Progenitor cell of endocrine pancreas (in vitro differentiated cells): ENCODE data around the gene SMNDC1. TPM values are rescaled to one million over a fixed set of nuclear protein-coding genes. Genes with fewer than 3 reads are reported as not detected.

Source experiments
- DNase-seq: peaks from one replicate; pipeline ENCODE4 v3.0.0; 2021; ENCODE audit warnings: low spot score; ENCODE audit not compliant: unreplicated experiment
- H3K27ac Mint-ChIP-seq: 2 replicates; pipeline ENCODE4 v1.8.0; 2021; ENCODE audit warnings: mild to moderate bottlenecking, moderate library complexity, mixed read lengths
- H3K27me3 Mint-ChIP-seq: 2 replicates; pipeline ENCODE4 v1.8.0; 2021; ENCODE audit warnings: mixed read lengths
- H3K36me3 Mint-ChIP-seq: 2 replicates; pipeline ENCODE4 v1.8.0; 2022; ENCODE audit warnings: mixed read lengths; ENCODE audit not compliant: insufficient read depth
- H3K4me1 Mint-ChIP-seq: 2 replicates; pipeline ENCODE4 v1.8.0; 2021; ENCODE audit warnings: low read depth, mixed read lengths
- H3K4me3 Mint-ChIP-seq: 2 replicates; pipeline ENCODE4 v1.8.0; 2021; ENCODE audit warnings: low read depth, mild to moderate bottlenecking, moderate library complexity, mixed read lengths
- H3K9me3 Mint-ChIP-seq: 2 replicates; pipeline ENCODE4 v1.8.0; 2021; ENCODE audit warnings: low read depth, mixed read lengths
- total RNA-seq: library from RNA; stranded (reverse); gene quantifications from 2 replicates; pipeline ENCODE4 v1.2.1, GENCODE V29; 2021
- TF ChIP-seq, protein P1 (sequence below): fragments of 200-600 bp; sonication (generic); IDR thresholded peaks from one replicate; pipeline ENCODE4 v1.5.0; 2021; ENCODE audit warnings: antibody characterized with exemption, mild to moderate bottlenecking; ENCODE audit not compliant: unreplicated experiment

The SMNDC1 gene
- total RNA-seq, 1 donor from 2014 or later: 41.4 TPM

DNA sequence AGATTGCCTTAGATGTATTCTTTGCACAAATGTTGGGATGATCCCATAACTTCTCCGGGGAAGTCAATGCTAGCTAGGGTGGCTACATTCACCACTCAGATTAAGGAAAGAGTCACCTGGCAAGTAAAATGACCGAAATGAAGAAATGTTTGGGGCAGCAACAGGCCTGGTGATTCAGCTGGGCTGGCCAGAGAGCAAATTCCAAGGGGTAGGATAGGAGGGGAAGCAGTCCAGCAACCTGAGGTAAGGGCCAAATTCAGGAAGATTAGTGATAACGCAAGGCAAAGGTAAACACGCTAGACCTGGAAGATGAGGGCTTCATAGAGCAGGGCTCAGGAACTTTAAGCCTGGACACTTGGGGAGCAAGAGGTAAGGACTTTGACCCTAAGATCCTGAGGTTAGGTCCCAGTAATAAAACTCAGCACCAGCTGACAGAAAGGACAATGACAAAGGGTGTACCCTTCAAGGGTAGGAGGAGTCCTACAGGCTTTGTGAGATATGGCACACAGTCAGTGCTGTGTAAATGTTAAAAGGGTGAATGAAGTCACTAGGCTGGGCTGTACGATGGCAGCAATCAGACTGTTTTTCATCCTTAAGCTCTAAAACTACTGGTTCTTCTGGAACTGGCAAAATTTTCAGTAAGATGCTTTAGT, 22.7 kb upstream of the SMNDC1 start:
- H3K27me3 Mint-ChIP-seq: no peaks in the 10 kb centered on the region
- H3K9me3 Mint-ChIP-seq: peaks cover 29% of the 10 kb centered on the region
- H3K4me1 Mint-ChIP-seq: peaks cover 12% of the 10 kb centered on the region
- peaks cover 7% of the 10 kb centered on the region for H3K36me3 Mint-ChIP-seq
- H3K27ac Mint-ChIP-seq: no peak overlapping the region
- H3K4me3 Mint-ChIP-seq: no peak overlapping the region
- TF ChIP-seq, protein P1, sequence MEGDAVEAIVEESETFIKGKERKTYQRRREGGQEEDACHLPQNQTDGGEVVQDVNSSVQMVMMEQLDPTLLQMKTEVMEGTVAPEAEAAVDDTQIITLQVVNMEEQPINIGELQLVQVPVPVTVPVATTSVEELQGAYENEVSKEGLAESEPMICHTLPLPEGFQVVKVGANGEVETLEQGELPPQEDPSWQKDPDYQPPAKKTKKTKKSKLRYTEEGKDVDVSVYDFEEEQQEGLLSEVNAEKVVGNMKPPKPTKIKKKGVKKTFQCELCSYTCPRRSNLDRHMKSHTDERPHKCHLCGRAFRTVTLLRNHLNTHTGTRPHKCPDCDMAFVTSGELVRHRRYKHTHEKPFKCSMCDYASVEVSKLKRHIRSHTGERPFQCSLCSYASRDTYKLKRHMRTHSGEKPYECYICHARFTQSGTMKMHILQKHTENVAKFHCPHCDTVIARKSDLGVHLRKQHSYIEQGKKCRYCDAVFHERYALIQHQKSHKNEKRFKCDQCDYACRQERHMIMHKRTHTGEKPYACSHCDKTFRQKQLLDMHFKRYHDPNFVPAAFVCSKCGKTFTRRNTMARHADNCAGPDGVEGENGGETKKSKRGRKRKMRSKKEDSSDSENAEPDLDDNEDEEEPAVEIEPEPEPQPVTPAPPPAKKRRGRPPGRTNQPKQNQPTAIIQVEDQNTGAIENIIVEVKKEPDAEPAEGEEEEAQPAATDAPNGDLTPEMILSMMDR: no peak
- no peak for DNase-seq

DNA sequence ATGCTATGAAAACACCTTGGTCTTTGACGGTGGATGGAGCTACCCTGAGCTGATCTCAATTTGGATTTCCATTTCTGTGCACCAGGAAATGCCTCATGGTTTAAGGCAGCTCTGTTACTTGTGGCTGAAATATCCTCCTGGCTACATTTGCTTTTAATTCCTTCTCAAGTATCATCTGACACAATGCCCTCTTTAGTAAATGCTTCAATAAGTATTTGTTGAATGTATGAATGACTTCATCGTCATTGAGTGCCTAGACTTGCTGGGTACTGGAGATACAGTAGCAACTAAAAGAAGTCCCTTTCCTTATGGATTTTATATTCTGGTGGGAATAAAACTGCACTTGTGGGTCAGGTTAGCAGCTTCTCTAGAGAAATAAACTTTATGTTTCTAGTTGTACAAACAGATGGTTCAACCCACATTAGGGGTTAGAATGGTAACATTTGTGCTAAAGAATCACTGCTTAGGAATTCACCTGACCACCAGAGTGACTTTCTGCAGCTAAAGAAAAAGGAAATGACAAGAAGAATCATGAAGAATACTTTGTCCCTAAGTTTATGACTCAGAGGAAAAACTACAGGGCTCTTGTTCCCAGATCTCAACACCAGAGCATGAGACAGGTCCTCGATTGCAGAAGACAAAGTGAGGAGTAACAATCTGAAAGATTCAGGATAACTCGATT, 21.8 kb upstream of the SMNDC1 start:
- H3K27ac Mint-ChIP-seq: no peak overlapping the region
- peaks cover 12% of the 10 kb centered on the region for H3K4me1 Mint-ChIP-seq
- DNase-seq: no peak
- H3K9me3 Mint-ChIP-seq: peaks cover 32% of the 10 kb centered on the region
- peaks cover 10% of the 10 kb centered on the region for H3K36me3 Mint-ChIP-seq
- H3K4me3 Mint-ChIP-seq: no peak overlapping the region
- H3K27me3 Mint-ChIP-seq: no peaks in the 10 kb centered on the region
- TF ChIP-seq, protein P1: no peak

DNA sequence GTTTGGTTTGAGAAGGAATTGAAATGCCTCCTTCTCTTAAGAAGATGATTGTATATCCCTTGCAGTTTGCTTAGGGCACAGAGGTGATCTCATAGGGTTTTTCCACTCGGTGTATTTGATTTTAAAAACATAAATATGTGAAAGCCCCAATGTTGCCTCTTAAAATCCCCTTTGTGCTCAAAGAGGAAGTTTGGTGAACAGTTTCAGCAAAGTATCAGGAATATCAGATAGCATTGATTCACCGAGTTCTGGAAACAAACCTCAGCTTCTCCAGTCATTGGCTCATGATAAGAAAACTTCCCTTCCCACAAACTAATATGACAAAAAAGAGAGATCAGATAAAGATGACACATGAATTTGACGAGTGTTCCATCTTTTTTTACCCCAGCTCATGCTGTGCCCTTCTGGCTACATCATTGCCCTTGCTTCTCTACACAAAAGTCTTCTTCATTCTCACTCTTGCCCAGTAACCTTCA, 20.1 kb upstream of the SMNDC1 start:
- peaks cover 6% of the 10 kb centered on the region for H3K36me3 Mint-ChIP-seq
- peaks cover 12% of the 10 kb centered on the region for H3K4me1 Mint-ChIP-seq
- H3K4me3 Mint-ChIP-seq: no peak overlapping the region
- H3K9me3 Mint-ChIP-seq: peaks cover 25% of the 10 kb centered on the region
- TF ChIP-seq, protein P1: no peak
- H3K27ac Mint-ChIP-seq: no peak overlapping the region
- DNase-seq: no peak
- H3K27me3 Mint-ChIP-seq: no peaks in the 10 kb centered on the region

DNA sequence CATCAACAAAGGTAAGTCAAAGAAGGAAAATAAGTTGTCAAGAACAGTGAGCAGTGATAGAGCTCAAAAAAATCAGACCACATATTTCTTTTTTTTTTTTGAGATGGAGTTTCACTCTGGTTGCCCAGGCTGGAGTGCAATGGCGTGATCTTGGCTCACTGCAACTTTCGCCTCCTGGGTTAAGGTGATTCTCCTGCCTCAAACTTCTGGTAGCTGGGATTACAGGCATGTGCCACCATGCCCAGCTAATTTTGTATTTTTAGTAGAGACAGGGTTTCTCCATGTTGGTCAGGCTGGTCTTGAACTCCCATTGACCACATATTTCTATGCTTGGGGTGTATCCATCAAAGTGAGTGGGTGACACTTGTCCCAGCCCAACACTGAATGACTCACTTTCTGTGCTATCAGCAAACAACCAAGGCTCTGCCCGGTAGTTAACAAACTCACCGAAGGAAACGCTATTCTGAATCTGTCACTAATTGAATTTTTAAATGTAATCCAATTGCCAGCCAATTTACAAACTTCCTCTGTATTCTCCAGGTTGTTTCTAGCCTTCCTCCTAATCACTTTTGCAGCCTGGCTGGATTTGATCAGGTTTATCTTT, 19.6 kb upstream of the SMNDC1 start:
- DNase-seq: no peak
- Mint-ChIP-seq H3K9me3 (peaks cover 20% of the 10 kb centered on the region), H3K4me3 (no peak overlapping the region), H3K27me3 (no peaks in the 10 kb centered on the region), H3K27ac (no peak overlapping the region), H3K4me1 (peaks cover 16% of the 10 kb centered on the region), H3K36me3 (peaks cover 4% of the 10 kb centered on the region)
- TF ChIP-seq, protein P1: no peak

DNA sequence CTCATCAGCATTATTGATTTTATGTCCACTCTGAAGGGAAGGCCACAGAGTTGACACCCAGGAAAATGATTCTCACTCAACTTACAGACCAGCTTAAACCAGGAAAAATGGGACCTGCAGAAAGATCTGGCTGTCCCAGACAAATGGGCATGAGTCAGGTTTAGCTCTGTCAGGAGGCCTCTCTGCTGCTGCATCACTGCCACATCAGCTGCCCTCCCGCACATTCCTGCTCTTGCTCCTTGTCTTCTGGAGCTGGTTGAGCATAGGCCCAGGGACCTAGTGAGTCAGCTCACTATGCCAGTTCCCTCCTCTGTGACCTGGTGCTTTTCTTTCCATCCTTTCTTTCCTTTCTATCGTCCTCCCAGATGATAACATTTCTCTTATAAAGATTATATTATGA, 18.8 kb upstream of the SMNDC1 start:
- TF ChIP-seq, protein P1: no peak
- no peak for DNase-seq
- Mint-ChIP-seq H3K4me1 (peaks cover 16% of the 10 kb centered on the region), H3K36me3 (peaks cover 4% of the 10 kb centered on the region), H3K27ac (no peak overlapping the region), H3K27me3 (no peaks in the 10 kb centered on the region), H3K9me3 (peaks cover 16% of the 10 kb centered on the region), H3K4me3 (no peak overlapping the region)
